ENCODE data around the gene ZFHX3.

DNA sequence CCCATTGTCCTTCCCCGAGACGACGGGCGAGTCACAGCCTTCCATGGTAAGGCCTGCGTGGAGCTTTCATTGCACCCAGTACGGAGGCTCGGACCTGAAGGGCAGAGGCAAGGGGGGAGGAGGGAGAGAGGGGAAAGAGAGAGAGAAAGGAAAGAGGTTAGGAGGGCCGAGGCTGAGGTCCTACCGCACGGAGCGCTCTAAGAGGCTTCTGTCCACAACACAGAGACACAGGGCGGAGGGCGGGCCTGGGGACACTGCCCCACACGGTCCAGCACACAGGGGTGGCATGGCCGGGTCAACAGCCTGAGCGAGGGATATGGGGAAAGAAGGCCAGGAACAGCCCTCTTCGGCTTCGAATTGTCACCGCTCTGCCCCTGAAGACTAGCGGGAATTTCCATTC, 87.8 kb downstream of the ZFHX3 start:
- no peak for TF ChIP-seq EZH2 (IDR thresholded peaks at IDR 0.05; ENCODE audit: borderline replicate concordance, insufficient read depth, low read length, poor library complexity, severe bottlenecking)
- no peak for TF ChIP-seq POLR2AphosphoS5 (IDR thresholded peaks at IDR 0.05)
- TF ChIP-seq, protein P1, sequence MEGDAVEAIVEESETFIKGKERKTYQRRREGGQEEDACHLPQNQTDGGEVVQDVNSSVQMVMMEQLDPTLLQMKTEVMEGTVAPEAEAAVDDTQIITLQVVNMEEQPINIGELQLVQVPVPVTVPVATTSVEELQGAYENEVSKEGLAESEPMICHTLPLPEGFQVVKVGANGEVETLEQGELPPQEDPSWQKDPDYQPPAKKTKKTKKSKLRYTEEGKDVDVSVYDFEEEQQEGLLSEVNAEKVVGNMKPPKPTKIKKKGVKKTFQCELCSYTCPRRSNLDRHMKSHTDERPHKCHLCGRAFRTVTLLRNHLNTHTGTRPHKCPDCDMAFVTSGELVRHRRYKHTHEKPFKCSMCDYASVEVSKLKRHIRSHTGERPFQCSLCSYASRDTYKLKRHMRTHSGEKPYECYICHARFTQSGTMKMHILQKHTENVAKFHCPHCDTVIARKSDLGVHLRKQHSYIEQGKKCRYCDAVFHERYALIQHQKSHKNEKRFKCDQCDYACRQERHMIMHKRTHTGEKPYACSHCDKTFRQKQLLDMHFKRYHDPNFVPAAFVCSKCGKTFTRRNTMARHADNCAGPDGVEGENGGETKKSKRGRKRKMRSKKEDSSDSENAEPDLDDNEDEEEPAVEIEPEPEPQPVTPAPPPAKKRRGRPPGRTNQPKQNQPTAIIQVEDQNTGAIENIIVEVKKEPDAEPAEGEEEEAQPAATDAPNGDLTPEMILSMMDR (IDR thresholded peaks at IDR 0.05; ENCODE audit: poor library complexity, severe bottlenecking): no peak
- TF ChIP-seq RAD21 (conservative IDR thresholded peaks at IDR 0.05): no peak
- no peak for TF ChIP-seq EP300 (conservative IDR thresholded peaks at IDR 0.05; ENCODE audit: poor library complexity, severe bottlenecking)
- no peak for TF ChIP-seq MXI1 (conservative IDR thresholded peaks at IDR 0.05; ENCODE audit: poor library complexity, severe bottlenecking)
- TF ChIP-seq, protein P2, sequence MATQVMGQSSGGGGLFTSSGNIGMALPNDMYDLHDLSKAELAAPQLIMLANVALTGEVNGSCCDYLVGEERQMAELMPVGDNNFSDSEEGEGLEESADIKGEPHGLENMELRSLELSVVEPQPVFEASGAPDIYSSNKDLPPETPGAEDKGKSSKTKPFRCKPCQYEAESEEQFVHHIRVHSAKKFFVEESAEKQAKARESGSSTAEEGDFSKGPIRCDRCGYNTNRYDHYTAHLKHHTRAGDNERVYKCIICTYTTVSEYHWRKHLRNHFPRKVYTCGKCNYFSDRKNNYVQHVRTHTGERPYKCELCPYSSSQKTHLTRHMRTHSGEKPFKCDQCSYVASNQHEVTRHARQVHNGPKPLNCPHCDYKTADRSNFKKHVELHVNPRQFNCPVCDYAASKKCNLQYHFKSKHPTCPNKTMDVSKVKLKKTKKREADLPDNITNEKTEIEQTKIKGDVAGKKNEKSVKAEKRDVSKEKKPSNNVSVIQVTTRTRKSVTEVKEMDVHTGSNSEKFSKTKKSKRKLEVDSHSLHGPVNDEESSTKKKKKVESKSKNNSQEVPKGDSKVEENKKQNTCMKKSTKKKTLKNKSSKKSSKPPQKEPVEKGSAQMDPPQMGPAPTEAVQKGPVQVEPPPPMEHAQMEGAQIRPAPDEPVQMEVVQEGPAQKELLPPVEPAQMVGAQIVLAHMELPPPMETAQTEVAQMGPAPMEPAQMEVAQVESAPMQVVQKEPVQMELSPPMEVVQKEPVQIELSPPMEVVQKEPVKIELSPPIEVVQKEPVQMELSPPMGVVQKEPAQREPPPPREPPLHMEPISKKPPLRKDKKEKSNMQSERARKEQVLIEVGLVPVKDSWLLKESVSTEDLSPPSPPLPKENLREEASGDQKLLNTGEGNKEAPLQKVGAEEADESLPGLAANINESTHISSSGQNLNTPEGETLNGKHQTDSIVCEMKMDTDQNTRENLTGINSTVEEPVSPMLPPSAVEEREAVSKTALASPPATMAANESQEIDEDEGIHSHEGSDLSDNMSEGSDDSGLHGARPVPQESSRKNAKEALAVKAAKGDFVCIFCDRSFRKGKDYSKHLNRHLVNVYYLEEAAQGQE (IDR thresholded peaks at IDR 0.05; ENCODE audit: borderline replicate concordance): no peak
- TF ChIP-seq SMC3 (conservative IDR thresholded peaks at IDR 0.05; ENCODE audit: poor library complexity): no peak

Data from neural cell (in vitro differentiated cells).